Loucy (cell line): ENCODE results near the gene CASQ2.

ENCODE experiments used
- CTCF ChIP-seq: fragments of 200-600 bp; sonication (generic); conservative IDR thresholded peaks from 2 replicates; pipeline ENCODE4 v1.5.1; 2014; ENCODE audit warnings: mild to moderate bottlenecking, antibody characterized with exemption, low read length
- EZH2phosphoT487 ChIP-seq: fragments of 200-600 bp; IDR thresholded peaks from 2 replicates; pipeline ENCODE4 v1.6.1; 2018; ENCODE audit warnings: antibody characterized with exemption, mild to moderate bottlenecking, moderate library complexity, borderline replicate concordance

DNA sequence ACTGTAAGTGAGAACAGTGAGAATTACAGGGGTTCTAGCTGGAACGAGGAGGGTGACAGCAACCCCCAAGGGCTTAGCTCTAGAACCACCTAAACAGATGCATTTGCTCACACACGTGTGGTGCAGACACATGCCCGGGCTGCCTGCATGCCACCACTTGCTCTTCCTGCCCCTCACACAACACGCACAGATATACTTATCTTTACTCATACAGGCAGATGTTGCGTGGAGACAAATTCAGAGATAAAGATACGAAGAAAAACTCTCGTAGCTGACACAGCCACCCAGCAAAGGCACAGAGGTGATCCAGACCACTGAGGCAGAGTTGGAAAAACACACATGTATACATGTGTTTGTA lies 113.2 kb downstream of the CASQ2 start:
- TF ChIP-seq CTCF (no peak), EZH2phosphoT487 (no peak)
